ENCODE data around the gene ETFA.

ETFA gene

DNA sequence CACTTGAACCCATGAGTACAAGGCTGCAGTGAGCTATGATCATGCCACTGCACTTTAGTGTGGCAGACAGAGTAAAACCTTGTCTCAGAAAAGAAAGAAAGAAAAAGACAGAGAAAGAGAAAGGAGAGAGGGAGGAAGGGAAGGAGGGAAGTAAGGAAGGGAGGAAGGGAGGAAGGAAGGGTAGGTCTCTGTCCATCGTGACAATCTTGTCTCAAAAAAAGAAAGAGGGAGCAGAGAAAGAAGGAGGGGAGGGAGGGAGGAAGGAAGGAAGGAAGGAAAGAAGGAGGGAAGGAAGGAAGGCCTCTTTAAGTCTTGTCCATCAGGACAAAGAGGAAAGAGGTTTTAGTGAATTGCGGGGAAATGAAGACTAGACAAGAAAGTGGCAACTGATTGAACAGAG lies 122.2 kb downstream of the ETFA start:
- Mint-ChIP-seq H3K4me1 (peaks cover 14% of the 10 kb centered on the region), H3K4me3 (no peak overlapping the region), H3K36me3 (no peaks in the 10 kb centered on the region), H3K27me3 (peaks cover 90% of the 10 kb centered on the region), H3K9me3 (no peaks in the 10 kb centered on the region), H3K27ac (no peak overlapping the region)
- no peak for DNase-seq
- CTCF ChIA-PET, result interaction anchor here (0.7 to 2.5 kb wide), 2 partner anchors 141 to 193 kb away, joined by 3 to 8 read pairs; no protein-coding TSS in a partner anchor

GRCh38 chr15:76187163-76187562 lies 124.1 kb downstream of the ETFA start:
- Mint-ChIP-seq H3K4me3 (no peak overlapping the region), H3K27ac (no peak overlapping the region), H3K9me3 (no peaks in the 10 kb centered on the region), H3K36me3 (no peaks in the 10 kb centered on the region), H3K4me1 (peaks cover 18% of the 10 kb centered on the region), H3K27me3 (peaks cover 77% of the 10 kb centered on the region)
- CTCF ChIA-PET, result interaction anchor here (1.0 to 2.0 kb wide), 3 partner anchors 77 to 679 kb away, joined by 3 to 7 read pairs (median 3); no protein-coding TSS in a partner anchor
- no peak for DNase-seq

DNA sequence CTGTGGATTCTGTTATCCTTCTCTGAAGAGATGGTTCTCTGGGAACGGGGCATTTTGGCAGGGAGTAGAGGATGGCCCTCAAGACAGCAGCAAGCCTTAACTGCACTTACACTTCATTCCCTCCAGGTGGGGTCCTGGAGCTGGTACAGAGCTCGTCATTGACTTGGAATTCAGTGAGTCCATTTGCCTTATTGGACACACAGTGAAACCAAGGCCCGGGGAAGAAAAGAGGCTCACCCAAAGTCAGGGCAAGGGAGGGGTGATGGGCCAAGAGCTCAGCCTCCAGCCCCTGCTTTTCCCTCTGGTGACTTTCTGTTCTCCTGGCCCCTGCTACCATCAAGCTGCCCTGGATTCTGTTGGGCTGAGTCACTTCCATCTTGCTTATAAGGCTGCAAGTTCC lies 125.6 kb downstream of the ETFA start:
- Mint-ChIP-seq H3K9me3 (no peaks in the 10 kb centered on the region), H3K36me3 (no peaks in the 10 kb centered on the region), H3K27ac (no peak overlapping the region), H3K4me1 (peaks cover 20% of the 10 kb centered on the region), H3K27me3 (peaks cover 76% of the 10 kb centered on the region), H3K4me3 (no peak overlapping the region)
- CTCF ChIA-PET, result interaction anchor here (0.6 to 2.0 kb wide), 4 partner anchors 9 to 656 kb away, joined by 3 to 7 read pairs (median 5); no protein-coding TSS in a partner anchor
- peak; percentile 31 for DNase-seq

DNA sequence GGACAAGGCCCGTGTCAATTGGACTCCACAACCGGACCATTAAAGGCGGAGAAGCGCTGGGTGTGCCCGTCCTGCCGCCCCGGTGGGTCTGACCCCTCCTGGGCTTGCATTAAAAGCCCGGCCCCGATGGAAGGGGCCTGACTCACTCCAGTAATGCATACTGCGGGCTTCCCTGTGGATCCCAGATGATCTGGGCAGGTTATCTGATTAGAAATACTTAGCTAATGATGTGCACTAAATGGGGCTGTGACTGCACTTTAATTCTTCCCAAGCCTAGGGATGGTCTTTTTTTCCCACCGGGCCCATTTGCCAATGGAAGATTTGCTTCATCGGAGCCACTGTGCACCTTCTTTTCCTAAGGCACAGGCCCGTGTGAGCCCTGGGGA lies 126.6 kb downstream of the ETFA start:
- Mint-ChIP-seq H3K4me3 (no peak overlapping the region), H3K9me3 (no peaks in the 10 kb centered on the region), H3K36me3 (no peaks in the 10 kb centered on the region), H3K27me3 (peaks cover 73% of the 10 kb centered on the region), H3K4me1 (peaks cover 14% of the 10 kb centered on the region), H3K27ac (no peak overlapping the region)
- no peak for DNase-seq
- CTCF ChIA-PET, result interaction anchor here (0.6 to 1.1 kb wide), 2 partner anchors 16 to 1252 kb away, joined by 3 read pairs; no protein-coding TSS in a partner anchor

DNA sequence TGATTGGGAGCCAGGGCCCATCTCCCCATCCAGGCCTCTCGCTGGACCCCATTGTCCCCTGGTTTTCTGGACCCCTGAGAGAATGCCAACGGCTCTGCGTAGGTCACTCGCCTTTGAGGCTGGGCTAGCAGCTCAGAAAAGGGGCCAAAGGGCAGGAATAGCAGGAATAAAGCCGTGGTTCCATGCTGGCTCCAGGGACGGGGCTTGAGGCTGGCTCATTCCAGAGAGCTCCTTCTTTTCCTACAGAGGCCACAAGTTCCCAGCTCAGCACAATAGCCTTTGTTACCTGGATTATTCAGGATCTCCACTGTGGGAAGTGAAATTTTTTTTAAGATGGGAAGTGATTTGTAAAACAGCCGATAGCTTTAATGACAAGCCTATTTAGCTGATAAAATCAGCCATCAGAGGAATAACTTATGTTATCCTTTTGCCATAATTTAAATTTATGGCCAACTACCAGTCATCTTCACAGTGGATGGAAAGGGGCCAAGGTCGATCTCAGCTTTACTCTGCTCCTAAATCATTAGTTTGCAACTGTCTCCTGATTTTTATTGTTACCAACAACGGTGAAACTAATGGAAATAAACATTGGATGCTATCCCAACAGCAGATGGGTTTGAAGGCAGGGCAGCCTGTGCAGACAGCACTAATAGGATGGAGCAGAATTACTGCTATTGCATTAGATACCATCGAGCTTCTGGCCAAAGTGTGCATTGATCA lies 127.2 kb downstream of the ETFA start:
- H3K4me3 Mint-ChIP-seq, result no peak overlapping the region

GRCh38 chr15:76181705-76182107 lies 129.6 kb downstream of the ETFA start:
- Mint-ChIP-seq H3K4me3 (no peak overlapping the region), H3K4me1 (peaks cover 14% of the 10 kb centered on the region), H3K27me3 (peaks cover 67% of the 10 kb centered on the region), H3K9me3 (no peaks in the 10 kb centered on the region), H3K36me3 (no peaks in the 10 kb centered on the region), H3K27ac (peak overlapping the region; percentile 11)
- peak; percentile 49 for DNase-seq
- CTCF ChIA-PET, result interaction anchor here (1.0 kb wide), 1 partner anchor 11 kb away, joined by 4 read pairs; no protein-coding TSS in a partner anchor

More for the DNA sequence above, 127.2 kb downstream of the ETFA start:
- no peak for DNase-seq
- CTCF ChIA-PET, result interaction anchor here (1.1 kb wide), 1 partner anchor 15 kb away, joined by 3 read pairs; no protein-coding TSS in a partner anchor
- peaks cover 67% of the 10 kb centered on the region for H3K27me3 Mint-ChIP-seq
- no peaks in the 10 kb centered on the region for H3K36me3 Mint-ChIP-seq
- H3K27ac Mint-ChIP-seq, result no peak overlapping the region
- peaks cover 14% of the 10 kb centered on the region for H3K4me1 Mint-ChIP-seq
- no peaks in the 10 kb centered on the region for H3K9me3 Mint-ChIP-seq

GRCh38 chr15:76180321-76180720 lies 130.9 kb downstream of the ETFA start:
- CTCF ChIA-PET, result no interaction called here
- H3K27me3 Mint-ChIP-seq, result peaks cover 65% of the 10 kb centered on the region
- no peak for DNase-seq
- H3K4me3 Mint-ChIP-seq, result no peak overlapping the region
- peaks cover 14% of the 10 kb centered on the region for H3K4me1 Mint-ChIP-seq
- no peaks in the 10 kb centered on the region for H3K36me3 Mint-ChIP-seq
- H3K27ac Mint-ChIP-seq, result no peak overlapping the region
- H3K9me3 Mint-ChIP-seq, result no peaks in the 10 kb centered on the region

DNA sequence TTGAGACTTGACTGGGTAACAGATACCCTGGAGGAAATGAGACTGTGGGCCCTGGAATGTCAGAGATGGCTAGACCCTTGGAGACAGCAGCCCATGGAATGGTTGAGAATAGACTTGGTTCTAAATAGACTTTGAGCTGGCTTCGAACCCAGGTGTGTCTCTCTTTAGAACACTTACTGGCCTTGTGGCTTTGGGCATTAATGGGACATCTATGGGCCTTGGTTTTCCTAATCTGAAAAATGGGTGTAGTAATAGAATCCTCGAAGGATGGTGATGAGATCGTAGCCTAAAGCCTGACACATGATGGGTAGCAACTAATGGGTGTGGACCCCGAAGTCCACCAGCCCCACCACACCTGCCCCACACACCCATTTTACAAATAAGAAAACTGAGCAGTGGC lies 132.2 kb downstream of the ETFA start:
- Mint-ChIP-seq H3K27me3 (peaks cover 63% of the 10 kb centered on the region), H3K36me3 (no peaks in the 10 kb centered on the region), H3K4me3 (no peak overlapping the region), H3K4me1 (peaks cover 14% of the 10 kb centered on the region), H3K9me3 (no peaks in the 10 kb centered on the region), H3K27ac (no peak overlapping the region)
- CTCF ChIA-PET, result no interaction called here
- no peak for DNase-seq

DNA sequence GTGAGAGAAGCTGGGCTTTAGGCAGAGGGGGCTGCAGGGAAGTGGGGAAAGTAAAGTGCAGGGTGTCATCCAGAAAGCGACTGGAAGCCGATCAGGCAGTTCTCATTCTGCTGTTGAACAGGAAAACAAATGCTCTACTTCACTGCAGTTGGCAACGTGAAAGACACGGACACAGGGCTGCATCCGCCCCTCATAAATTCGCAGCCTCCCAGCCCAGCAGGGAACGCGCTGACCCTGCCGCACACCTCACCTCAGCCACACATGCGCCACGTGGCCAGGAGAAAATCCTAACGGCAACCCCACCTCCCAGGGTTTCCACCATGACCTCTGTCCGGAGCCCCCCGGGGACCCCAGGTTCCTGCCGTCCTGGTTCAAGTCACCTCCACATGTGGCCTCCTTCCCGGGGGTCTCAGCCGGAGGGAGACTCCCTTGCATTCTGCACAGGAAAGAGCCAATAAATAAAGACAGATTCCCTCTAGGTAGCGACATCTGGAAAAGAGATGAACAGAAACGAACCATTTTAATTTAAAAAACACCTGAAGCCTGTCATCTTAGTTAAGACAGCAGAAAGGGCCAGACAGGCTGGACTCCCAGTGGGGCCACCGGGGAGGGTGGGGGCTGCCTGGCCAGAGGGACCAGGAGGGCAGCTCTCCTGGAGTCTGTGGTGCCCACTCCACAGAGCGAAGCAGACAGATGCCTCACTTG lies 132.8 kb downstream of the ETFA start:
- DNase-seq, result no peak
- Mint-ChIP-seq H3K27ac (no peak overlapping the region), H3K36me3 (no peaks in the 10 kb centered on the region), H3K4me3 (no peak overlapping the region), H3K27me3 (peaks cover 63% of the 10 kb centered on the region), H3K9me3 (no peaks in the 10 kb centered on the region), H3K4me1 (peaks cover 14% of the 10 kb centered on the region)
- CTCF ChIA-PET, result no interaction called here

- H3K4me1 Mint-ChIP-seq, result peaks cover 13% of the 10 kb centered on the region
- no peak overlapping the region for H3K27ac Mint-ChIP-seq
- CTCF ChIA-PET, result no interaction called here
- no peaks in the 10 kb centered on the region for H3K9me3 Mint-ChIP-seq
- no peak for DNase-seq
- H3K27me3 Mint-ChIP-seq, result peaks cover 70% of the 10 kb centered on the region
- no peaks in the 10 kb centered on the region for H3K36me3 Mint-ChIP-seq
- H3K4me3 Mint-ChIP-seq, result no peak overlapping the region
Measured at GRCh38 chr15:76177491-76178040, 133.7 kb downstream of the ETFA start.

GRCh38 chr15:76176487-76177085 lies 134.7 kb downstream of the ETFA start:
- Mint-ChIP-seq H3K4me1 (peaks cover 5% of the 10 kb centered on the region), H3K27ac (no peak overlapping the region), H3K9me3 (no peaks in the 10 kb centered on the region), H3K36me3 (no peaks in the 10 kb centered on the region), H3K27me3 (peaks cover 74% of the 10 kb centered on the region), H3K4me3 (no peak overlapping the region)
- CTCF ChIA-PET, result no interaction called here
- no peak for DNase-seq

DNA sequence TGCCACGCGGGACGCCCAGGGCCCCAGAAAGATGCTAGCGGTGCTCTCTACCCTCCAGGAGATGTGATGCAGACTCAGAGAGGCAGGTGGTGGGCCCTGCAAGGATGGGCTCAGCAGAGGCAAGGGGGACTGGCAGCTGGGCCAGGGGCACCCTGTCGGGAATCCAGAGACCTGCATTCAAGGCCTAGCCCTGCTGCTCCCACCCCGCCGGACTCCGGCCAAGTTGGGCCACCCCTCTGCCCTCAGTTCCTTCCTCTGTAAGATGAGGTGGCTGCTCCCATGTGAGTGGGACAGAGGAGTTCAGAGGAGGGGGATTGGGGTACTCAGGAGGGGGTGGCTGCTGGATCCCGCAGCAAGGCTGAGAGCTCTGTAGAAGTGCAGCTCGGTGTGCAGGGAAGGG lies 135.2 kb downstream of the ETFA start:
- no peak overlapping the region for H3K4me3 Mint-ChIP-seq
- H3K27me3 Mint-ChIP-seq, result peaks cover 71% of the 10 kb centered on the region
- H3K27ac Mint-ChIP-seq, result no peak overlapping the region
- H3K4me1 Mint-ChIP-seq, result no peaks in the 10 kb centered on the region
- DNase-seq, result no peak
- no peaks in the 10 kb centered on the region for H3K9me3 Mint-ChIP-seq
- H3K36me3 Mint-ChIP-seq, result no peaks in the 10 kb centered on the region
- CTCF ChIA-PET, result no interaction called here

DNA sequence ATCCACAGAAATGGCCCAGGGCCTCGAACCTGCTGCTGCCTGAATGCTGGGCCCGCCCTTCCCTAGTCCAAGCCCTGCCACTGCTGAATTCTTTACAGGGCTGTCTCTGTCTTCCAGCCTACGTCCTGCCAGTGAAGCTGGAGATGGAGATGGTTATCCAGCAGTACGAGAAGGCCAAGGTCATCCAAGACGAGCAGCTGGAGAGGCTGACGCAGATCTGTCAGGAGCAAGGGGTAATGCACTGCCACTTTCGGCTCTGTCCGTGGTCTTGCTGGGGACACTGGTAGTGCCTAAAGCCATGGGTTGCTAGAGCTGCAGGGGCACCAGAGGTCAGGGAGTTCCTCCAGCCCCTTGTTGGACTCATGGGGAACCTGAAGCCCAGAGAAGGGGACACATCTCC lies 135.8 kb downstream of the ETFA start:
- Mint-ChIP-seq H3K4me3 (no peak overlapping the region), H3K36me3 (no peaks in the 10 kb centered on the region), H3K9me3 (no peaks in the 10 kb centered on the region), H3K27ac (no peak overlapping the region), H3K27me3 (peaks cover 67% of the 10 kb centered on the region), H3K4me1 (no peaks in the 10 kb centered on the region)
- CTCF ChIA-PET, result no interaction called here
- DNase-seq, result no peak

DNA sequence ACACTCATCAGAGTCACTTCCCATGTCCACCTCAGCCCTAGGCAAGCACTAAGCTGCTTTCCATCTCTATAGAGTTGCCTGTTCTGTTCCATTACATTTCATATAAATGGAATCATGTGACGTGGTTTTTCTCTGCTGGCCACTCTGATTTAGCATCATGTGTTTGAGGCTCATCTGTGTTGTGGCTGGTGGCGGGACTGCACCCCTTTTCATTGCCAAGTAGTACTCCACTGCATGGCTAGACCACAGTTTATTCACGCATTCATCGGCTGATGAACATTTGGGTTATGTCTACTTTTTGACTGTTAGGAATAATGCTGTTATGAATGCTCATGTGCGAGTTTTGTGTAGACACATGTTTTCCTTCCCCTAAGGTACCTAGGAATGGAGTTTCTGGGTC lies 136.6 kb downstream of the ETFA start:
- CTCF ChIA-PET, result no interaction called here
- DNase-seq, result no peak
- no peaks in the 10 kb centered on the region for H3K36me3 Mint-ChIP-seq
- H3K4me3 Mint-ChIP-seq, result no peak overlapping the region
- no peaks in the 10 kb centered on the region for H3K9me3 Mint-ChIP-seq
- H3K4me1 Mint-ChIP-seq, result no peaks in the 10 kb centered on the region
- no peak overlapping the region for H3K27ac Mint-ChIP-seq
- H3K27me3 Mint-ChIP-seq, result peaks cover 66% of the 10 kb centered on the region
